Vagina (tissue), 2 donors: ENCODE results near the gene RFX2. TPM values are rescaled to one million over a fixed set of nuclear protein-coding genes. Genes with fewer than 3 reads are reported as not detected.

ENCODE experiments used
- DNase-seq, 2 donors: peaks; one replicate each; pipeline ENCODE4 v3.0.0-alpha.2; 2017; ENCODE audit errors: extremely low spot score in 2 of 2
- H3K27ac ChIP-seq: fragments of 200-600 bp; sonication (generic); one replicate; pipeline ENCODE4 v1.5.1; 2019
- H3K27me3 ChIP-seq: fragments of 200-600 bp; sonication (generic); one replicate; pipeline ENCODE4 v1.5.1; 2019
- H3K36me3 ChIP-seq, 2 donors: fragments of 200-600 bp; sonication (generic); one replicate each; pipeline ENCODE4 v1.5.1; 2017 to 2019
- H3K4me1 ChIP-seq: fragments of 200-600 bp; sonication (generic); one replicate; pipeline ENCODE4 v1.5.1; 2019
- H3K4me3 ChIP-seq, 2 donors: fragments of 200-600 bp; sonication (generic); 1 replicate in 1 of 2; 2 replicates in 1 of 2; pipeline ENCODE4 v1.5.1; 2016 to 2019
- H3K9me3 ChIP-seq: fragments of 200-600 bp; sonication (generic); one replicate; pipeline ENCODE4 v1.5.1; 2019
- POLR2A ChIP-seq, 2 donors: fragments of 450-650 bp; IDR thresholded peaks; one replicate each; pipeline ENCODE4 v1.6.1; 2017; ENCODE audit warnings: antibody characterized with exemption in 2 of 2, mild to moderate bottlenecking in 2 of 2, moderate library complexity in 2 of 2
- POLR2AphosphoS5 ChIP-seq, 2 donors: sonication (generic); formaldehyde crosslinking; IDR thresholded peaks; one replicate each; pipeline ENCODE4 v1.9.0; 2017; ENCODE audit warnings: antibody characterized with exemption in 2 of 2, mild to moderate bottlenecking in 2 of 2, low read depth in 1 of 2; ENCODE audit not compliant: insufficient read depth in 1 of 2
- intact Hi-C: fragments of 100-400 bp; cut with DNase I; formaldehyde crosslinking; loops from one replicate; pipeline ENCODE4 v1.15.1; 2023
- total RNA-seq: library from RNA; depleted of rRNA; stranded (reverse); fragments of >200 nt; gene quantifications from one replicate; pipeline ENCODE4 v1.2.3, GENCODE V29; 2016
- TF ChIP-seq, protein P1 (sequence below), 3 experiments: fragments of 450-650 bp in 2 of 3; fragments of 200-600 bp in 1 of 3; sonication (generic) in 1 of 3; IDR thresholded peaks; one replicate each; pipeline ENCODE4 v1.5.1; 2017 to 2019; ENCODE audit warnings: antibody characterized with exemption in 3 of 3, mild to moderate bottlenecking in 2 of 3, moderate library complexity in 2 of 3

The RFX2 gene
- total RNA-seq, 1 donor from 2014 or later: 12.0 TPM

DNA sequence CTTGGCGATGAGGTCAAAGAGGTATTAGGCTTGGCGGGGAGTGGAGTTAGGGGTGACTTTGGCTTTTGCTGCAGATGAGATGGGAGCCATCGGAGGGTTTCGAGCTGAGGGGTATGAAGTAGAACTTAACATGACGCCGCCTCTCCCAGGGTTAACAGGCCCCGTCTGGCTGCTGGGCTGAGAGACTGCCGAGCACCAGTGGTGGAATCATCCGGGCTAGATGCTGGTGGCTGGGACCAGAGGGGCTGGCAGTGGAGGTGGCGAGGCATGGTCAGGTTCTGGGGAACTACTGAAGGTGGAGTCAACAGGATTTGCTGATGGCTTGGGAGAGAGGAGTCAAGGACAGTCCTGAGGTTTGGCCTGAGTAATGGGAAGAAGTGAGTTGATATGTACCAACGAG lies 4.9 kb downstream of the RFX2 start:
- no peak overlapping the region for H3K4me3 ChIP-seq
- H3K27me3 ChIP-seq: no peaks in the 10 kb centered on the region
- DNase-seq: no peak
- H3K27ac ChIP-seq: peak overlapping the region; percentile 16
- intact Hi-C loops: loop anchor here (5.0 kb wide), 1 partner anchor 48 kb away; no protein-coding TSS in a partner anchor
- no peaks in the 10 kb centered on the region for H3K9me3 ChIP-seq
- peaks cover 56% of the 10 kb centered on the region for H3K4me1 ChIP-seq
- TF ChIP-seq, protein P1, sequence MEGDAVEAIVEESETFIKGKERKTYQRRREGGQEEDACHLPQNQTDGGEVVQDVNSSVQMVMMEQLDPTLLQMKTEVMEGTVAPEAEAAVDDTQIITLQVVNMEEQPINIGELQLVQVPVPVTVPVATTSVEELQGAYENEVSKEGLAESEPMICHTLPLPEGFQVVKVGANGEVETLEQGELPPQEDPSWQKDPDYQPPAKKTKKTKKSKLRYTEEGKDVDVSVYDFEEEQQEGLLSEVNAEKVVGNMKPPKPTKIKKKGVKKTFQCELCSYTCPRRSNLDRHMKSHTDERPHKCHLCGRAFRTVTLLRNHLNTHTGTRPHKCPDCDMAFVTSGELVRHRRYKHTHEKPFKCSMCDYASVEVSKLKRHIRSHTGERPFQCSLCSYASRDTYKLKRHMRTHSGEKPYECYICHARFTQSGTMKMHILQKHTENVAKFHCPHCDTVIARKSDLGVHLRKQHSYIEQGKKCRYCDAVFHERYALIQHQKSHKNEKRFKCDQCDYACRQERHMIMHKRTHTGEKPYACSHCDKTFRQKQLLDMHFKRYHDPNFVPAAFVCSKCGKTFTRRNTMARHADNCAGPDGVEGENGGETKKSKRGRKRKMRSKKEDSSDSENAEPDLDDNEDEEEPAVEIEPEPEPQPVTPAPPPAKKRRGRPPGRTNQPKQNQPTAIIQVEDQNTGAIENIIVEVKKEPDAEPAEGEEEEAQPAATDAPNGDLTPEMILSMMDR (IDR thresholded peaks at IDR 0.05): no peak
- no peak for TF ChIP-seq POLR2AphosphoS5 (IDR thresholded peaks at IDR 0.05; ENCODE audit: insufficient read depth in 1 of 2, low read depth in 1 of 2)
- TF ChIP-seq POLR2A (IDR thresholded peaks at IDR 0.05): no peak
- no peaks in the 10 kb centered on the region for H3K36me3 ChIP-seq

DNA sequence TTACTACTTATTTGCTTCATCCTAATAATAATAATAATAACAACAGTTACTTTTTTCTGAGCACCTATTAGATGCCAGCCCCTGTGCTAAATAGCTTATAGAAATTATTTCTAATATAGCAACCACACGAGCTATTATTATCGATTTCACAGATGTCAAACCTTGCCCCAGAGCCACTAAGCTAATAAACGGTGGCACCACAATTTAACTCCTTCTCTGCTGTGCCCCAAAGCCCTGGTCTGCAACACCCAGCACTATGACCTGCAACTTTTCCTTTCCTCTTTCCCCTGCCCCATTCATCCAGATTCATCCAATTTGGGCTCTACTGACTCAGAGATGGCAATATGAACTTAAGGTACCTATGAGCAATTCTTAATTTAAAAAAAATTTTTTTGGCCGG lies 6.4 kb downstream of the RFX2 start:
- Histone ChIP-seq H3K9me3 (no peaks in the 10 kb centered on the region), H3K27me3 (no peaks in the 10 kb centered on the region), H3K4me1 (peaks cover 54% of the 10 kb centered on the region), H3K27ac (peak overlapping the region; percentile 57), H3K4me3 (no peak overlapping the region), H3K36me3 (no peaks in the 10 kb centered on the region)
- DNase-seq: no peak
- TF ChIP-seq POLR2AphosphoS5 (IDR thresholded peaks at IDR 0.05; ENCODE audit: insufficient read depth in 1 of 2, low read depth in 1 of 2): no peak
- TF ChIP-seq POLR2A (IDR thresholded peaks at IDR 0.05): no peak
- TF ChIP-seq, protein P1 (IDR thresholded peaks at IDR 0.05): no peak
- intact Hi-C loops: no loop called here

DNA sequence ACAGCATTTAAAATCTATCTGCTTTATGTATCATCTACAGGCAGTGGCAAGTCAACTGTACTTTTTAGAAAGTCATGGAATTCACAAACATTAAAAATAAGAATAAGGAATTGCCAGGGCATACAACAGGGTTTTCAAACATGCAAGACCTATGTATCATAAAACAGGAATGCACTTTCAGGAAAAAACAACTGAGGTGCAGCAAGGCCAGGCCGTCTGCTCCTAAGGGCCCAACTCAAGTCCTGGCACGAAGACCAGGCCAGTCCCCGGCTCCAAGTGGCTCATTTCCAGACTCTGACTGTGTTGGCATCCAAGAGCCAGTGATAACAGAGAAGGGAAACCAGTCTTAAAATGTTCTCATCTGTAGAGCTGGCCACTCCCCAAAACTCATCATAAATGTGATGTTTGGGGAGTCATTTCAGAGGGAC lies 7.1 kb downstream of the RFX2 start:
- DNase-seq: no peak
- intact Hi-C loops: no loop called here

DNA sequence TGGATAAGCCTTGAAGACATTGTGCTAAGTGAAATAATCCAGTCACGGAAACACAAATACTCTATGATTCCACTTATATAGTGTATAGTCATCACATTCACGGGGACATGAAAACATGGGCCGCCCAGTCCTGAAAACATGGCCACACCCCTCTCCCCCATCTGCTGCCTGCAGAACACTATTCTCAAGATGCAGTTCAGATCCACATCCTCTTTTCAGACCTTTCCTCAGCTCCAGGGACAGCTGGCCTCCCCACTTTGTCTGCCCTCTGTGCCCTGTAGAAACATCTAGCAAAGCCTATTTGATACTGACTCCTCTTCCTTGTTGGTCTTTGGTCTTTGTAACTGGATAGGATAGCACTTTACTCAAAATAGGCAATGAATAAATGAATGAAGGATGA lies 8.3 kb downstream of the RFX2 start:
- peaks cover 64% of the 10 kb centered on the region for H3K4me1 ChIP-seq
- no peaks in the 10 kb centered on the region for H3K36me3 ChIP-seq
- intact Hi-C loops: no loop called here
- no peaks in the 10 kb centered on the region for H3K27me3 ChIP-seq
- TF ChIP-seq POLR2A (IDR thresholded peaks at IDR 0.05) (no peak), POLR2AphosphoS5 (IDR thresholded peaks at IDR 0.05; ENCODE audit: insufficient read depth in 1 of 2, low read depth in 1 of 2) (no peak)
- TF ChIP-seq, protein P1 (IDR thresholded peaks at IDR 0.05): no peak
- no peaks in the 10 kb centered on the region for H3K9me3 ChIP-seq
- DNase-seq: no peak
- no peak overlapping the region for H3K4me3 ChIP-seq
- H3K27ac ChIP-seq: no peak overlapping the region

More for the DNA sequence above, 7.1 kb downstream of the RFX2 start:
- Histone ChIP-seq H3K27me3 (no peaks in the 10 kb centered on the region), H3K4me1 (peaks cover 61% of the 10 kb centered on the region), H3K36me3 (no peaks in the 10 kb centered on the region), H3K4me3 (no peak overlapping the region), H3K9me3 (no peaks in the 10 kb centered on the region), H3K27ac (peak overlapping the region; percentile 57)
- TF ChIP-seq POLR2AphosphoS5 (IDR thresholded peaks at IDR 0.05; ENCODE audit: insufficient read depth in 1 of 2, low read depth in 1 of 2) (peak in 1 of 2 donors; percentile 76), POLR2A (IDR thresholded peaks at IDR 0.05) (no peak)

DNA sequence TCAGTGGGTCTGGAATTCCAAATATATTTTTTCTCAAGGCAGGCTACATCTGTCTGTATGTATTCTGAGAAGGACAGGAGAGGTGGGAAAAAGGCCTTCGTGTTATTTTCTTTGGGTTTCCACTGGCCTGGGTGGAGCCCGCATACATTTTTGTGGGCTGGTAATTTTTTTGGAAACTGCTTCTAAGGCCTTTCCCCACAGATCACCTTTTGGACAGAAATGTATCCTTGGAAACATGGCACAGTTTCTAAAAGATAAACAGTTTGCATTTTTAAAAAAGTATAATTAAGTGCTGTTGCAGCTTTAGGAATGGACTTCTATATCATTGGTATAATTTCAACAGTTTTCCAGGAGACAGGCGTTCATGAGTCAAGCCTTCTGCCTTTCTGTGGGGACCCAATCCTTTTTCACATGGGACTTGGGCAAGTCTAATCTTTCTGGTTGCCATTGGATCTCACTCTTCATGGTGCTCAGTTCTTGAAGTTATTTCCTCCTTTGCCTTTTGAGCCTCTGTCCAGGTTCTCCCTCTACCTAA lies 8.9 kb downstream of the RFX2 start:
- Histone ChIP-seq H3K27me3 (no peaks in the 10 kb centered on the region), H3K36me3 (no peaks in the 10 kb centered on the region), H3K27ac (no peak overlapping the region), H3K9me3 (no peaks in the 10 kb centered on the region), H3K4me1 (peaks cover 64% of the 10 kb centered on the region), H3K4me3 (no peak overlapping the region)
- no peak for DNase-seq
- intact Hi-C loops: no loop called here
- TF ChIP-seq POLR2A (IDR thresholded peaks at IDR 0.05) (no peak), POLR2AphosphoS5 (IDR thresholded peaks at IDR 0.05; ENCODE audit: insufficient read depth in 1 of 2, low read depth in 1 of 2) (no peak)
- TF ChIP-seq, protein P1 (IDR thresholded peaks at IDR 0.05): no peak
